ENCODE results near the gene INPP5A.
"Not testable (repeated sequence)": the region's sequence is repeated elsewhere in the genome, so short reads cannot be mapped to it uniquely, and the experiment has no call there.

INPP5A gene, protein sequence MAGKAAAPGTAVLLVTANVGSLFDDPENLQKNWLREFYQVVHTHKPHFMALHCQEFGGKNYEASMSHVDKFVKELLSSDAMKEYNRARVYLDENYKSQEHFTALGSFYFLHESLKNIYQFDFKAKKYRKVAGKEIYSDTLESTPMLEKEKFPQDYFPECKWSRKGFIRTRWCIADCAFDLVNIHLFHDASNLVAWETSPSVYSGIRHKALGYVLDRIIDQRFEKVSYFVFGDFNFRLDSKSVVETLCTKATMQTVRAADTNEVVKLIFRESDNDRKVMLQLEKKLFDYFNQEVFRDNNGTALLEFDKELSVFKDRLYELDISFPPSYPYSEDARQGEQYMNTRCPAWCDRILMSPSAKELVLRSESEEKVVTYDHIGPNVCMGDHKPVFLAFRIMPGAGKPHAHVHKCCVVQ

GRCh38 chr10:132537684-132538001 lies at the start of gene INPP5A:
Gene INPP5A (plus strand): TSS chr10:132537787. CDS start chr10:132538097, 310 bp downstream.
- no peak for DNase-seq (ENCODE audit: low read depth in 2 of 2)

- DNase-seq (ENCODE audit: low read depth in 2 of 2), result no peak
Observed at GRCh38 chr10:132488231-132488821, 49.3 kb upstream of the INPP5A start.

DNA sequence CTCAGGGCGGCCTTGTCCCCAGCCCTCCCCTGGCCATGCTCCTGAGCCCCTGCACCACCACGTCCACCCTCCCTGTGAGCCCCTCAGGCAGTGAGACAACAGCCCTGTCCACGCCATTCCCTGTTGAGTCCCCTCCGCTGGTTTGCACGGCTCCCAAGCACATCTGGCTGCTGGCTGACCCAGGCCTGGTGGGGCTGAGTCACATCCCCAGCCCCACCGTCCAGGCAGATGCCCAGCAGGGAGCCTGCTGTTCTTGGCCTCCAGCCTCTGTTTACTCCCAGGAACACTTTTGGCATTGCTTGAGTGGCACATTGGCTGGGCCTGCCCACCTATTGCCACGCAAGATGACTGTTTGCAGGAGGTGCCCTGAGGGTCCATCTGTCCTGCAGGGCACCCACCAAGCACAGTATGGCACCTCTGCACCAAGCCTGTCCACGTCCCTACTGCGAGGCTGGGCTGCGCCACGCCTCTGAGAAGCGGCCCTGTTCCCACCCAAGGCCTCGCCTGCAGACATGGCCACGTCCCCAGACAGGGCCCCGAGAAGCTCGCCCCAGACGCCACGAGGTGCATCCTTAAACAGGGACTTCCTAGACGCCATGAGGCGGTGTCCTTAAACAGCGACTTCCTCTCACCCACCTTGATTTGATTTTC lies 48.4 kb upstream of the INPP5A start:
- DNase-seq (ENCODE audit: low read depth in 2 of 2), result no peak

DNA sequence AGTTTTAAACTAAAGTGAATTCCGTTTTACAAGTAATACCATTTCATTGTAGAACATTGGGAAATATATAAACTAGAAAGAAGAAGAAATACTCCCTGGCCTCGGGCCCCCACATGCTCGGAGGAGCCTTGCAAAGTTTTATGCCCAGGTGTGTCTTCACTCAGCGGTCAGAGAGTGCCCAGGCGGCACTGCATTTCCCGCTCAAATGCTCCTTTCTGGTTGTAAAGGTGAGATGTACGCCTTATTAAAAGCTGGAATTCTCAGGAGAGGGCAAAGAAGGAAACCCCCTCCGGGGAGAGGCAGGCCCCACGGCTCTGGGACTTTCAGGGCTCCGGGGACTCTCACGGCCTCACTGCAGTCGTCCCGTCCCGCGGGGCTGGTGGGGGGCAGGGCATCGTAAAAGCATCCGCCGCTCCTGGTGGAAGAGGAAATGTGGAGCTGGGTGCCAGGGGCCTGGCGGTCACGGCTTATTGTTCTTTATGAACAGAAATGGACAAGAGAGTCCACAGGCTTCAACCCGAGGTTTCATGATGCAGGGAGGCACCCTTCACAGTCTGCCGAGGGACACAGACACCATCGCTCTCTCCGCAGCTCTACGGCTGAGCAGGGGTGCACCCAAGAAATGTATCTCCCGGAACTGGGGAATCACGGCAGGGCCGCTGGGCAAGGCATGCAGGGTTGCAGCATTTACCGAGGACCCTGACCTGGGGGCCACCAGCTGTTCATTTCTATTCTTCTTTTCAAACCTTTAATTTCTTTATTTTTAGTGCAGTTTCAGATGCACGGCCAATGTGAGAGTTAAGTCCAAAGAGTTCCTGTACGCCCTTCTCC lies 47.7 kb upstream of the INPP5A start:
- no peak for DNase-seq (ENCODE audit: low read depth in 2 of 2)

GRCh38 chr10:132491534-132491933 lies 46.1 kb upstream of the INPP5A start:
- DNase-seq (ENCODE audit: low read depth in 2 of 2), result not testable (repeated sequence)

DNA sequence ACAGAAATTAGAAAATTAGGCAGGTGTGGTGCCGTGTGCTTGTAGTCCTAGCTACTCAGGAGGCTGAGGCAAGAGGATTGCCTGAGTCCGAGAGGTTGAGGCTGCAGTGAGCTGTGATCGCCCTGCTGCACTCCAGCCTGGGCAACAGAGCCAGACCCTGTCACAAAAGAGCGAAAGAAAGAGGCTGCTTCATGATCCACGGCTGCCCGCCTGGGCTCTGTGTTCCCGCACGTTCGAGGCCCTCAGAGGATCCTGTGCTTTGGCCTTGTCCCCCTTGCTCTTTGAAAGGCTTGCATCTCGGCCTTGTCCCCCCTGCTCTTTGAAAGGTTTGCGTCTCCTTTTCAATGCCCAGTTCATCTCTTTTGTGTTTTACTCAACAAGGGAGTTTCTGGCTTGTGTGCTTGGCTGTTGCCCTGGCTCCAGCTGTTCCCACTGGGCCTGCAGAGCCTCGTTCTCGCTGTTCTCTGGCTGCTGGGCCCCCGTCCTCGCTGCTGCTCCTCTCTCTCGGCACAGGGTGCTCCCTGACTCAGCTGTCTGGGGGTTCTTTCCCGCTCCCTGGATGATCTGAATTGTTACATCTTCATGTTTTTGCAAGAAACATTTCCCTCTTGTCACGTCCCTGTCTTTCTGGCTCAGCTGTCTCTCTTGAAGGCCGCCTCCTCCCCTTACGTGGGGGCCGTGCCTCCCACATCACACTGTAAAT lies 45.1 kb upstream of the INPP5A start:
- no peak for DNase-seq (ENCODE audit: low read depth in 2 of 2)

DNA sequence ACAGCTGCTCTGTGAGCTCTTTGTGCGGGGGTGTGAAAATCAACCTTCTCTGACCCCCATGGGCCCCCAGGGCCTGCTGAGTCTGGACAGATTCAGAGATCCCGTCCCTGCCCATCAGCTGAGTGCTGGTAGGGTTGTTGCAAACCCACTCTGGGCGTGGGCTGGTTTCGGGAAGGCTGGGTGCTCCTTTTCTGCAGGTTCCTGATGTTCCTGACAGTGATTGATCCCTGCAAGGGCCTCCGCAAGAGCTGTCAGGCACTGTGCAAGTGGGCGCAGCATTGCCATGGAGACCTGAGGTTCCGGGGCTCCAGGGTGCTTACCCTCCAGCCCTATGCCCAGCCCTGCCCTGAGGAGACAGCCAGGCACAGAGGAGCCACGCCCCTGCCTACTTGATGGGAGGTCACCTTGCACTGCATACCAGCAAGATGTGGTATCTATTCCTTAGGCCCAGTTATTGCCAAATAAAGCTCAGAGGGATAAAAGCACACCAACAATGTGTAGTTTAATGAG lies 44.3 kb upstream of the INPP5A start:
- DNase-seq (ENCODE audit: low read depth in 2 of 2), result no peak

DNA sequence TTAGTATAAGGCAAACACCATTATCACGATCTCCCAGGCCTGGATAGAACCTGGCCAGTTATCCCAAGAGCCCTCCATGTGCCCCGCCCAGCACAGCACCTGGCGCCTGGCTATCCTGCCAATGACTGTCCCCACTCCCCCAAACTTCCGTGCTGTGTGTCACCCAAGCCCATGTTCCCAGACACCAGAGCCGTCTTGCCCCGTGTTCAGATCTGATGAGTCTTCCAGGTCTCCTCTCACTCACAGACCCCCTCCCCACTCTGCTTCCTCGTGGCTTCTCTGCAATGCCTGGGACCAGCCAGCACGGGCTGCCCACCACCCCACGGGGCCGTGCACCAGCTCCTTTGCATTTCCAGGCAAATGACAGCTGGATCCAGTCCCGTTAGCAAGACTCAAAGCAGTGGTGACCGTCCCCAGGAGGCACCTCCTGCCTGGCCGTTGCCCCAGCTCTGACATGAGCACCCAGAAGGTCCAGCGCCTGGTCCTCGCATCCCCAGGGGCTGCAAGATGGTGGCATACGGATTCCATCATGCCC lies 43.8 kb upstream of the INPP5A start:
- DNase-seq (ENCODE audit: low read depth in 2 of 2), result no peak

DNA sequence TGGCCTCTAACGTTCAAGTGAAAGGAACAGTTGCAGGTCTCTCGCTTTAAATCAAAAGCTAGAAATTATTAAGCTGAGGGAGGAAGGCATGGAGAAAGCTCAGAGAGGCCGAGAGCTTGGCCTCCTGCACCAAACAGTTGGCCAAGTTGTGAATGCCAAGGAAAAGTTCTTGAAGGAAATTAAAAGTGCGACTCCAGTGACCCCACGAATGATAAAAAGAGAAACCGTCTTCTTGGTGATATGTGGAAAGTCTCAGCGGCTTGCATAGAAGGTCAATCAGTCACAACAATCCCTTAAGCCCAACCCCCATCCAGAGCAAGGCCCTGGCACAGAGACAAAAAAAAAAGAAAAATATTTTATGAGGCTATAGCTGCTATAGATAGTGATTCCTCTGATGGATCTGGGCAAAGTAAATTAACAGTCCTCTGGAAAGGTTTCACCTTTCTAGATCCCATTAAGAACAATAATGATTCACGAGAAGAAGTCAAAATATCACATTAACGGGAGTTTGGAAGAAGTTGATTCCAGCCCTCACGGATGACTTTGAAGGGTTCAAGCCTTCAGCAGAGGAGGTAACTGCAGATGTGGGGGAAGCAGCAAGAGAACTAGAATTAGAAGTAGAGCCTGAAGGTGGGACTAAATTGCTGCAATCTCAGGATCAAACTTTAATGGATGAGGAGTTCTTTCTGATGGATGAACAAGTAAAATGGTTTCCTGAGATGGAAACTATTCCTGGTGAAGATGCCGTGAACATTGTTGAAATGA lies 42.5 kb upstream of the INPP5A start:
- no peak for DNase-seq (ENCODE audit: low read depth in 2 of 2)

- no peak for DNase-seq (ENCODE audit: low read depth in 2 of 2)
Observed at GRCh38 chr10:132496360-132497062, 41.1 kb upstream of the INPP5A start.

DNA sequence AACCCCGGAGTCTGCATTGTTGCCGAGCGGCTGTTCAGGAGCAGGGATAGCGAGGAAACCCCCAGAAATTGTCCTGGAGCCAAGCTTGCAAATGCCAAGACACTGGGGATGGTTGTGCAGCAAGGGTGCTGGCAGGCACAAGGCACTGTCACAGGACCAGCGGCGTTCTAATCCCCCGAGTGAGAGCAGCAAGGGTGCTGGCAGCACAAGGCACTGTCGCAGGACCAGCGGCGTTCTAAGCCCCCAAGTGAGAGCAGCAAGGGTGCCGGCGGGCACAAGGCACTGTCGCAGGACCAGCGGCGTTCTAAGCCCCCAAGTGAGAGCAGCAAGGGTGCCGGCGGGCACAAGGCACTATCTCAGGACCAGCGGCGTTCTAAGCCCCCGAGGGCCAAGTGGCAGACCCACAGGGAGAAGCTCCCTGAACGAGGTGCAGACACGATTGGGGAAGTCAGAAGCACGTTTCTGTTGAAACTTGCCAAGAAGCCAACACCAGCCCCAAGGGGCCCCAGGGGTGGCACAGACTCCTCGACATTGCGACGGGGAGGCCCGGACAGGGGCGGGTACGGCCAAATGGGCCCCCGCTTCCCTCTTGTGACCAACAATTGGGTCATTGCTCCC lies 40.4 kb upstream of the INPP5A start:
- no peak for DNase-seq (ENCODE audit: low read depth in 2 of 2)

DNA sequence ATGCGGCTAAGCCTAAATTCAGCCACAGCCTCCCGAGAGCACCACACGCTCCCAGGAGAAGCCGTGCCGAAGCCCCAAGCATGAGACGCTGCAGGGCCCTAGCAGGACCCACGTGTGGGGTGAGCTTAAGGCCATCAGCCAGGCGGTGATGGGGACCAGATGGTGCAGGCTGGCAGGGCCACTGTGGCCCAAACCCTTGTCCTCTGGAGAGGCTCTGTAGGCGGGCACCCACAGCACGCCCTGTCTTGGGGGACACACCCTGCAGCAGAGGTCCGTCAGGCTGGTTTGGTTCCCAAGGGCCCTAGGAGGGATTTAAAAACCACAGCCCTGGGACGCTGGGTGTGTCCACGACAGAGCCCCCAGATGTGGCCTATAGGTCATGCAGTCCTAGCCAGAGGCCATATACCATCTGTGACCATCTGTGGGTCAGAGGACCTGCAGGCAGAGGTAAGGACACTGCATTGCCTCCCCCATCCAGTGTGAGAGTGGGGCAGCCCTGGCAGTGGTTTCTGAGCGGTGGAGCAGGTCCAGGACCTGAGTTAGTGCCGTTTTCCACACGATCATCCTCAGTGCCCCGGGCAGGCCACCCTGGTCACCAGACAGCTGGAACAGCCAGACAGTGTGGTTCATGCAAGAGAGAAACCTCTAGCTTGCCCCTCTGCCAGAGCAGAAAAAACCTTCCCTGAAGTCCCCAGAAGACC lies 39.6 kb upstream of the INPP5A start:
- DNase-seq (ENCODE audit: low read depth in 2 of 2), result no peak

DNA sequence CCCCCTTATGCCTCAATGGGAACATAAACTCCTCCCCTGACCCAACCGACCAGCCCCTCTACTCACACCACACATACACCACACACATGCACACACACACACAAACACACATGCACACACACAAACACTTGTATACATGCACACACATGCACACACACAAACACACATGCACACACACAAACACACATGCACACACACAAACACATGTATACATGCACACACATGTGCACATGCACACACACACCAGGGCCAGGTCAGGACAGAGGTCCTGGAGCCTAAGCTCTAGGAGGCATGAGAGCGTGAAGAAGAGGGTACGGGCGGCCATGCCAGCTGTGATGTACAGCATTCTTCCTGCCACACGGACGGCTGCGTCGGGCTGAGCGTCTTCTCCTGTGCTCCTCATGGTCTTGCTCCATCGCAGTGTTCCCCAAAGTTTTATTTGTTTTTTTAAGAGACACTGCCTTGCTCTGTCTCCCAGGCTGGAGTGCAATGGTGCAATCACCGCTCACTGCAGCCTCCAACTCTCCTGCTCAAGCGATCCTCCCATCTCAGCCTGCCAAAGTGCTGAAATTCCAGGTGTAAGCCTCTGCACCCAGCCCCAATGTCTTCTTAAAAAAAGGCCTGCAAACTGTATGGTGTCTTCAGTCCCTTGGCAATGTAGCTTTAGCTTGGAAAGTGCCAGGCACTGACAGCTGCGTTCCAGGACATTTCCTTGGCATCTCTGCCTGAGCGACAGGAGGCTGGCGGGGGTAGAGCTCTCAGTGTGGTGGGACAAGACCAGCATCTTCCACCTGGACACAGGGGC lies 38.8 kb upstream of the INPP5A start:
- no peak for DNase-seq (ENCODE audit: low read depth in 2 of 2)

DNA sequence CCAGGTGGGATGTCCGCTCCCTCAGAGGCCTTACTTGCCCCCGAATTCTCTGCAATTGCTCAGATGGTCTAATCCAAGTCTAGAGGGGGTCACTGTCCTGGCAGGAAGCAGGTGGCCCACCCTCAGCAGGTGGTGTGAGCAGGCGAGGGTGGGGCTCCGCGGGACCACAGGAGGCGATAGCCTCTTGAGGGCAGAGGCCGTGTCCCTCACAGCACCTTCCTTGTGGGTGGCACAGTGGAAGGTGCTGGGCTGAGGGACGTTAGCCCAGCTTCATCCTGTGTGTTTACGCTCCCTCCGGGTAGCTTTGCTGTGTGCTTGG lies 38.3 kb upstream of the INPP5A start:
- DNase-seq (ENCODE audit: low read depth in 2 of 2), result no peak

DNA sequence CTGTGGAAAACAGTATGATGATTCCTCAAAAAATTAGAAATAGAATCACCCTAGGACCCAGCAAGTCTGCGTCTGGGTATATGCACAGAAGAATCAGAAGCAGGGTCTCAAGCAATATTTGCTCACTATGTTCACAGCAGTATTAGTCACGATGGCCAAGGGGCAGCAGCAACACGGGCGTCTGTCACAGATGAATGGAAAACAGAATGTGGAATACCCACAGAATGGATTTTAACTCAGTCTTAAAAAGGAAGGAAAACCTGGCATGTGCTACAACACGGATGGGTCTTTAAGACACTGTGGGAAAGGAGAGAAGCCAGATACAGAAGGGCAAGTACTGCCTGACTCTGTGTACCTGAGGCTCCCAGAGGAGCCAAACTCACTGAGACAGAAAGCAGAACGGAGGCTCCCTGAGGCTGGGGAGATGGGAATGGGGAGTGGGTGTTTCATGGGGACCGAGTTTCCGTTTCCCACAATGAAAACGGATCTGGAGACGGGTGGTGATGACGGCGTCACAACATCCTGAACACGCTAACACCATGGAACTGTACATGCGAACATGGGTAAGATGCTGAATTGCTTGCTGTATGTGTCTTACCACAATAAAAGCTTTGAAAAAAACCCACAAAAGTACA lies 36.7 kb upstream of the INPP5A start:
- DNase-seq (ENCODE audit: low read depth in 2 of 2), result no peak

DNA sequence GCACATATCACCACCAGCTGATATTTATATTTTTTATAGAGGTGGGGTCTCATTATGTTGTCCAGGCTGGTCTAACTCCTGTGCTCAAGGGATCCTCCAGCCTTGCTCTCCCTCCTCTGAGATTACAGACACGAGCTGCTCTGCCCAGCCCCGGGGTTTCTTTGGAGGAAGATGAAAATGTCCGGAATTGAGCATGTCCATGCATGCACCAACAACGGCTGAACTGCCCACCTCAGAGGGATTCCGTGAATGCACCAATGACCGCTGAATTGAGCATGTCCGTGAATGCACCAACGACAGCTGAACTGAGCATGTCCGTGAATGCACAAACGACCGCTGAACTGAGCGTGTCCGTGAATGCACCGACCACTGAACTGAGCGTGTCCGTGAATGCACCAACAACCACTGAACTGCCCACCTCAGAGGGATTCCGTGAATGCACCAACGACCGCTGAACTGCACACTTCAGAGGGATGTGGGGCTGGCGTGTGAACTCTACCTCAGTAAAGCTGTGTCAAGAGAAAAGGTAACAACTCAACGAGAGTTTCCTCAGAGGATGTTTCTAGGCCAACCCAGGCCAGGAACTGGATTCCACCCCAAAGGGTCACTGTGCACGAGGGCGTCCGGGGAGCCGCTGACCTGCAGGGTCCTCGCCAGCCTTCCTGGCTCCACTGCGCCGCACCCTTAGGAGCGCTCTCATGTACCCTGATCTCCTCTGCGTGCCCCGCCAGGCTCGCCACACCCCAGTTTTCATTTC lies 34.9 kb upstream of the INPP5A start:
- DNase-seq (ENCODE audit: low read depth in 2 of 2), result no peak
